ENCODE data around the gene RNF5. TPM values are rescaled to one million over a fixed set of nuclear protein-coding genes. Genes with fewer than 3 reads are reported as not detected.

RNF5 gene
- total and polyA plus RNA-seq, 9 of the 15 experiments (the other 6 are each of a cell fraction or from before 2014, with no cell fraction given), result 62.2 to 245 (median 129) TPM

DNA sequence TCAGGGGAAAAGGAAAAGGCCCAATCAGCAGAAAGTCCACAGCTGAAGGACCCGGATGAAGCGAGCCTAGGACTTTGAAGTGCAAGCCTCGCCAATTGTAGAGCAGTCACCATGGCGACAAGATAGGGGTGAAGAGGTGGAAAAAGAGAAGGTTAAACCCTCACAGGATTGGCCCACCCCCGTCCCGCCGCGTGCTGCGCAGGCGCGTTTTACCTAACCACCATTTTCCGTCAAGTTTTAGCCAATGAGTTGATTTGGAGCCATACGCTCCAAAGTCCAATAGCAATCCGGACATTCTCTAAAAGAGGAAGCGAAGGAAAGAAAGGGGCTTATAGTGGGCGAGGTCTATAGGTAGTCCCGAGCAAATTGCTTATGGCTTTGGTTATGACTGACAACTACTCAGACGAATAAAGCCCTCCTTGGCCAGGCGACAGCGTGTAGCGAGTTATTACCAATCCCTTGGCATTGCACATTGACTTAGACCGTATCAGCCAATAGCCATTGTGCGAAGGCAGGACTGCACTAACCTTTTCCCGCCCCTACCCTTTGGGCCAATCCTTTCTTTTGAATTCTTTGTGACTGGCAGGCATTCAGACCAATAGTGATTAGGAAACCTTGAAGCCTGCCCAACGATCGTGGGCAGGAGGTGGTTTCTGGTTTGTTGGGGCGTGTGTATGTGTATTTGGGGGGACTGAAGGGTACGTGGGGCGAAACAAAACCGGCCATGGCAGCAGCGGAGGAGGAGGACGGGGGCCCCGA is at the start of gene RNF5 (continued):
- TF ChIP-seq, protein P1, sequence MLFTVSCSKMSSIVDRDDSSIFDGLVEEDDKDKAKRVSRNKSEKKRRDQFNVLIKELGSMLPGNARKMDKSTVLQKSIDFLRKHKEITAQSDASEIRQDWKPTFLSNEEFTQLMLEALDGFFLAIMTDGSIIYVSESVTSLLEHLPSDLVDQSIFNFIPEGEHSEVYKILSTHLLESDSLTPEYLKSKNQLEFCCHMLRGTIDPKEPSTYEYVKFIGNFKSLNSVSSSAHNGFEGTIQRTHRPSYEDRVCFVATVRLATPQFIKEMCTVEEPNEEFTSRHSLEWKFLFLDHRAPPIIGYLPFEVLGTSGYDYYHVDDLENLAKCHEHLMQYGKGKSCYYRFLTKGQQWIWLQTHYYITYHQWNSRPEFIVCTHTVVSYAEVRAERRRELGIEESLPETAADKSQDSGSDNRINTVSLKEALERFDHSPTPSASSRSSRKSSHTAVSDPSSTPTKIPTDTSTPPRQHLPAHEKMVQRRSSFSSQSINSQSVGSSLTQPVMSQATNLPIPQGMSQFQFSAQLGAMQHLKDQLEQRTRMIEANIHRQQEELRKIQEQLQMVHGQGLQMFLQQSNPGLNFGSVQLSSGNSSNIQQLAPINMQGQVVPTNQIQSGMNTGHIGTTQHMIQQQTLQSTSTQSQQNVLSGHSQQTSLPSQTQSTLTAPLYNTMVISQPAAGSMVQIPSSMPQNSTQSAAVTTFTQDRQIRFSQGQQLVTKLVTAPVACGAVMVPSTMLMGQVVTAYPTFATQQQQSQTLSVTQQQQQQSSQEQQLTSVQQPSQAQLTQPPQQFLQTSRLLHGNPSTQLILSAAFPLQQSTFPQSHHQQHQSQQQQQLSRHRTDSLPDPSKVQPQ (CRISPR knock-in tag; IDR thresholded peaks at IDR 0.05; ENCODE audit: borderline replicate concordance), result no peak
- TF ChIP-seq PTBP1 (IDR thresholded peaks at IDR 0.05; ENCODE audit: low read depth, low read length) (no peak), ESRRA (IDR thresholded peaks at IDR 0.05; ENCODE audit: borderline replicate concordance, low read depth) (peak; percentile 74; the same call in 1 of the 2 replicates), ZNF124 (CRISPR knock-in tag; IDR thresholded peaks at IDR 0.05) (no peak), ZFPM2 (CRISPR knock-in tag; IDR thresholded peaks at IDR 0.05) (no peak), THRAP3 (IDR thresholded peaks at IDR 0.05; ENCODE audit: borderline replicate concordance) (no peak), RNF2 (IDR thresholded peaks at IDR 0.05) (peak; percentile 55; the same call in 1 of the 2 replicates), PRPF4 (IDR thresholded peaks at IDR 0.05; ENCODE audit: insufficient read depth, low read depth, low read length, poor library complexity, severe bottlenecking) (no peak), EP400 (IDR thresholded peaks at IDR 0.05) (peak; percentile 81; the same call in 1 of the 2 replicates)
- TF ChIP-seq, protein P2, sequence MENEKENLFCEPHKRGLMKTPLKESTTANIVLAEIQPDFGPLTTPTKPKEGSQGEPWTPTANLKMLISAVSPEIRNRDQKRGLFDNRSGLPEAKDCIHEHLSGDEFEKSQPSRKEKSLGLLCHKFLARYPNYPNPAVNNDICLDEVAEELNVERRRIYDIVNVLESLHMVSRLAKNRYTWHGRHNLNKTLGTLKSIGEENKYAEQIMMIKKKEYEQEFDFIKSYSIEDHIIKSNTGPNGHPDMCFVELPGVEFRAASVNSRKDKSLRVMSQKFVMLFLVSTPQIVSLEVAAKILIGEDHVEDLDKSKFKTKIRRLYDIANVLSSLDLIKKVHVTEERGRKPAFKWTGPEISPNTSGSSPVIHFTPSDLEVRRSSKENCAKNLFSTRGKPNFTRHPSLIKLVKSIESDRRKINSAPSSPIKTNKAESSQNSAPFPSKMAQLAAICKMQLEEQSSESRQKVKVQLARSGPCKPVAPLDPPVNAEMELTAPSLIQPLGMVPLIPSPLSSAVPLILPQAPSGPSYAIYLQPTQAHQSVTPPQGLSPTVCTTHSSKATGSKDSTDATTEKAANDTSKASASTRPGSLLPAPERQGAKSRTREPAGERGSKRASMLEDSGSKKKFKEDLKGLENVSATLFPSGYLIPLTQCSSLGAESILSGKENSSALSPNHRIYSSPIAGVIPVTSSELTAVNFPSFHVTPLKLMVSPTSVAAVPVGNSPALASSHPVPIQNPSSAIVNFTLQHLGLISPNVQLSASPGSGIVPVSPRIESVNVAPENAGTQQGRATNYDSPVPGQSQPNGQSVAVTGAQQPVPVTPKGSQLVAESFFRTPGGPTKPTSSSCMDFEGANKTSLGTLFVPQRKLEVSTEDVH (IDR thresholded peaks at IDR 0.05; ENCODE audit: low read depth, partially characterized antibody), result peak; percentile 52
- TF ChIP-seq, protein P3, sequence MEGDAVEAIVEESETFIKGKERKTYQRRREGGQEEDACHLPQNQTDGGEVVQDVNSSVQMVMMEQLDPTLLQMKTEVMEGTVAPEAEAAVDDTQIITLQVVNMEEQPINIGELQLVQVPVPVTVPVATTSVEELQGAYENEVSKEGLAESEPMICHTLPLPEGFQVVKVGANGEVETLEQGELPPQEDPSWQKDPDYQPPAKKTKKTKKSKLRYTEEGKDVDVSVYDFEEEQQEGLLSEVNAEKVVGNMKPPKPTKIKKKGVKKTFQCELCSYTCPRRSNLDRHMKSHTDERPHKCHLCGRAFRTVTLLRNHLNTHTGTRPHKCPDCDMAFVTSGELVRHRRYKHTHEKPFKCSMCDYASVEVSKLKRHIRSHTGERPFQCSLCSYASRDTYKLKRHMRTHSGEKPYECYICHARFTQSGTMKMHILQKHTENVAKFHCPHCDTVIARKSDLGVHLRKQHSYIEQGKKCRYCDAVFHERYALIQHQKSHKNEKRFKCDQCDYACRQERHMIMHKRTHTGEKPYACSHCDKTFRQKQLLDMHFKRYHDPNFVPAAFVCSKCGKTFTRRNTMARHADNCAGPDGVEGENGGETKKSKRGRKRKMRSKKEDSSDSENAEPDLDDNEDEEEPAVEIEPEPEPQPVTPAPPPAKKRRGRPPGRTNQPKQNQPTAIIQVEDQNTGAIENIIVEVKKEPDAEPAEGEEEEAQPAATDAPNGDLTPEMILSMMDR (IDR thresholded peaks at IDR 0.05 in 2 of 3, conservative IDR thresholded peaks at IDR 0.05 in 1 of 3; ENCODE audit: insufficient read depth in 2 of 3, low read depth in 1 of 3, low read length in 3 of 3), result no peak
- TF ChIP-seq, protein P4, sequence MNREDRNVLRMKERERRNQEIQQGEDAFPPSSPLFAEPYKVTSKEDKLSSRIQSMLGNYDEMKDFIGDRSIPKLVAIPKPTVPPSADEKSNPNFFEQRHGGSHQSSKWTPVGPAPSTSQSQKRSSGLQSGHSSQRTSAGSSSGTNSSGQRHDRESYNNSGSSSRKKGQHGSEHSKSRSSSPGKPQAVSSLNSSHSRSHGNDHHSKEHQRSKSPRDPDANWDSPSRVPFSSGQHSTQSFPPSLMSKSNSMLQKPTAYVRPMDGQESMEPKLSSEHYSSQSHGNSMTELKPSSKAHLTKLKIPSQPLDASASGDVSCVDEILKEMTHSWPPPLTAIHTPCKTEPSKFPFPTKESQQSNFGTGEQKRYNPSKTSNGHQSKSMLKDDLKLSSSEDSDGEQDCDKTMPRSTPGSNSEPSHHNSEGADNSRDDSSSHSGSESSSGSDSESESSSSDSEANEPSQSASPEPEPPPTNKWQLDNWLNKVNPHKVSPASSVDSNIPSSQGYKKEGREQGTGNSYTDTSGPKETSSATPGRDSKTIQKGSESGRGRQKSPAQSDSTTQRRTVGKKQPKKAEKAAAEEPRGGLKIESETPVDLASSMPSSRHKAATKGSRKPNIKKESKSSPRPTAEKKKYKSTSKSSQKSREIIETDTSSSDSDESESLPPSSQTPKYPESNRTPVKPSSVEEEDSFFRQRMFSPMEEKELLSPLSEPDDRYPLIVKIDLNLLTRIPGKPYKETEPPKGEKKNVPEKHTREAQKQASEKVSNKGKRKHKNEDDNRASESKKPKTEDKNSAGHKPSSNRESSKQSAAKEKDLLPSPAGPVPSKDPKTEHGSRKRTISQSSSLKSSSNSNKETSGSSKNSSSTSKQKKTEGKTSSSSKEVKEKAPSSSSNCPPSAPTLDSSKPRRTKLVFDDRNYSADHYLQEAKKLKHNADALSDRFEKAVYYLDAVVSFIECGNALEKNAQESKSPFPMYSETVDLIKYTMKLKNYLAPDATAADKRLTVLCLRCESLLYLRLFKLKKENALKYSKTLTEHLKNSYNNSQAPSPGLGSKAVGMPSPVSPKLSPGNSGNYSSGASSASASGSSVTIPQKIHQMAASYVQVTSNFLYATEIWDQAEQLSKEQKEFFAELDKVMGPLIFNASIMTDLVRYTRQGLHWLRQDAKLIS (CRISPR knock-in tag; IDR thresholded peaks at IDR 0.05), result no peak

Data from K562 (cell line).